DMS114 treated with DMSO at 0.1 percent for 48 hours (cell line): ENCODE data around the gene UCP2.
"Not testable (repeated sequence)": the region's sequence is repeated elsewhere in the genome, so short reads cannot be mapped to it uniquely, and the experiment has no call there.

ENCODE experiments used
- DNase-seq: peaks from one replicate; lab custom pipeline; 2025; ENCODE audit not compliant: unreplicated experiment; lab: John Stamatoyannopoulos, UW

UCP2 gene

DNA sequence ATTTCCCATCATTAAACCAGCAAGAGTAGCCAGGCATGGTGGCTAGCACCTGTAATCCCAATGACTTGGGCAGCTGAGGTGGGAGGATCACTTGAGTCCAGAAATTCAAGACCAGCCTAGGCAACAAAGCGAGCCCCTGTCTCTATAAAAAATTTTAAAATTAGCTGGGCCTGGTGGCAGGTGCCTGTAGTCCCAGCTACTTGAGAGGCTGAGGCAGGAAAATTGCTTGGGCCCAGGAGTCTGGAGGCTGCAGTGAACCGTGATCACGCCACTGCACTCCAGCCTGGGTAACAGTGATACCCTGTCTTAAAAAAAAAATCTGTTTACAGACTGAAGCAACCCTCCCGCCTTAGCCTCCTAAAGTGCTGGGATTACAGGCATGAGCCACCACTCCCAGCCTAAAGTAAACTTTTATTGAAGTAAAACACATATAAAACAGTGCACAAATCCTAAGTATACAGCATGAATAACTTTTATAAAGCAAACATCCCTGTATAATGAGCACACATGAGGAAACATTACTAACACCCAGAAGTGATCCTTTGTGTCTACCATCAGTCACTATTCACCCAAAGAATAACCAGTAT lies 13.6 kb upstream of the UCP2 start:
- DNase-seq = no peak

DNA sequence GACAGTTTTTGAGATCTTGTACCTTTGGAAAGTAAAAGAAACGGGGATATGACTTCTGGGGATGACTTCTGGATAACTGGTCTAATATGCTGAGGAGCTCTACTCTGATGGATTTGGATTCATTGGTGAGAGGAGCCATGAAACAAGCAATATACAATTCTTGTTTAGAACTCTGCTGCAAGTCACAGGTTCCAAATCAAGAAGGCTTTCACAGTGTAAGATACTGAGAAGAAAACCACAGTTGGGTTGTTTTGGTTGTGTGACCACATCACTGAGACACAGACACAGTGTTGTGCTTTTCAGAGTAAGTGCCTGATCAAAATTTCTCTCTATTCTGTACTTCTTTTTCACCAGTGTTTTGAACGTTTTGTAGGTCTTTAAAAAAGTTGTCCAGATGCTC lies 13.1 kb upstream of the UCP2 start:
- no peak for DNase-seq

DNA sequence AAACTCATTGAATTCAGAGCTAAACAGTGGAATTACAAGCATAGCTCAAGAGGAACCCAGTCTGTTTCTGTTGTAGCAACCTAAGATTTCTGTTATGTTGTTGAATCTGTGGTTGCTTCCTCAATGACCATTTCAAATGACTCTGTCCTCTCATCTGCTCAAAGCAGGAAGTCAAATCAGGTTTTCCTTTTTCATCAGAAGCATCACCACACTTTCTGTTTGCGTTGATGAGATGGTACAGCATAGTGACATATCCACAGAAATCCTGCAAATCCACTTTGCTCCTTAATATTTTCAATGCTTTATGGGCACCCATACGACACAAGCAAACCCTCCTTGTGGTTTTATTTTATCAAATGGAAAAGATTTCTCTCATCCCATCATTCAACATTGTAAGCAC lies 12.6 kb upstream of the UCP2 start:
- no peak for DNase-seq

DNA sequence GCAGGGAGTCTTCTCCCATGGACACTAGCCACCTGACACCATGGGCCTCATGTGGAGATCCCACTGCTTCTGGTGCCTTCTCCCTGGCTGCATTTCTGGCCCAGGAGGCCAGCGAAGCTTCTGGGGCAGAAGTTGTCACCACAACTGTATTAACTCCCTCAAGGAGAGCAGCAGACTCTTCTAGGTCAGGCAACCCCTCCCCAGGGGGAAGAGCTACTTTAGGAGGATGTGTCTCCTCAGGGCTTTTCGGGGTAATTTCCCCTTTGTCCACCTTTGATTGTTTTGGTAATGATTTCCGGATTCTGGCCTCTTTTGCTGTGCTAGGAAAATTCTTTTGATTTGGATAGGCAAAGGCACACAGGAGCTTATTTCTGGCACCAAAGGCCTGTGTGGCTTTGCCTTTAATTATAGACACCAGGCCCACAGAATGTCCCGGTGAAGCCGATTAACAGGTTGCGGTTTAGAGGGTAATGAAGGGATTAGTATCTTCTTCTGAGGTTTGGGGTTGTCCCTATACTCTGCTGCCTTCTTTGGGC lies 8.9 kb upstream of the UCP2 start:
- DNase-seq = no peak

DNA sequence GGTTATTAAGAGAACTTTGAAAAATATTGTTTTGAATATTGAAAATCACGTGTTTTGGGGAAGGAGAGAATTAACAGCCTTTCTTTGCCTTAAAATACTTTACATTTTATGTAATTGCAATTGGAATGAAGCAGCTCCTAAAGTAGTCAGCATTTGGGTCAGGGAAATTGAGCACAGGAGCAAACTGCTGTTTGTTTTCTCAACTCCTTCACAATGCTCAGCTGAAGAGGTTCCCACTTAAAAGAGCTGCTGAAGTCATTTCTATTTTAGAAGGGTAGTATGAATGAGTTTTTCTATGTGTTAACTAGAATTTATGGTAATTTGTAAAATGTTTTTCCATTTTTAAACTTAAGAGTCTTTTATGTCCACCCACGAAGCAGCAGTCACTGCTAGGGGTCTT lies 8.1 kb upstream of the UCP2 start:
- no peak for DNase-seq

DNA sequence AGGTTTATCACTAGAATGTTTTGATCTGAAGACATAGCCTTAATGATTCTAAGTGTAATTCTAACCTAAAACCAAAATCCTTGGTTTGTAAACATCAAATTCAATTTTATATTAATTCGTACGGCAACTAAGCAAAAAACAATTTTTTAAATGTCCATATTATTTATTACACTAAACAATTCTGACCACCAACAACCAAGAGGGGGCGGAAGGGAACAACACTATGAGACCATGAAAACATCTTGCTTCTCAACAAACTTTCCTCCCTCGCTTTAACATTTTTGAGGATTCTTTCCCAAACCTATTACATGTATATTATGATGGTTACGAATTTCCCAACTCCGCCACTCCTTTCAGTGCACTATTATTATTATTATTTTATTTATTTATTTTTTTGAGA lies 6.5 kb upstream of the UCP2 start:
- no peak for DNase-seq

DNA sequence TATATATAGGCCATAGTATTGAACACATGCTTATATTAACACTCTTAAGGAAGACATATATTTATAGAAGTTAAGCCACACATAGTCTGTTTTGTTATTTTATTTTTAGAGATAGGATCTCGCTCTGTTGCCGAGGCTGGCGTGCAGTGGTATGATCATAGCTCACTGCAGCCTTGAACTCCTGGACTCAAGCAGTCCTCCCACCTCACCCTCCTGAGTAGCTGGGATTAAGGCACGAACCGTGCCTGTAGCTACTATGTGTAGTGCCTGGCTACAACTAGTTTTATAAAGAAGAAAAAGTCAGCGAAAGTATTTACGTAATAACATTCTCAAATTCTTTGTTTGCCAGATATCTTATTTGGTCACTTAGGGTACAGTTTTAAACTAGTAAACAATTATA lies 5.6 kb upstream of the UCP2 start:
- DNase-seq = no peak

DNA sequence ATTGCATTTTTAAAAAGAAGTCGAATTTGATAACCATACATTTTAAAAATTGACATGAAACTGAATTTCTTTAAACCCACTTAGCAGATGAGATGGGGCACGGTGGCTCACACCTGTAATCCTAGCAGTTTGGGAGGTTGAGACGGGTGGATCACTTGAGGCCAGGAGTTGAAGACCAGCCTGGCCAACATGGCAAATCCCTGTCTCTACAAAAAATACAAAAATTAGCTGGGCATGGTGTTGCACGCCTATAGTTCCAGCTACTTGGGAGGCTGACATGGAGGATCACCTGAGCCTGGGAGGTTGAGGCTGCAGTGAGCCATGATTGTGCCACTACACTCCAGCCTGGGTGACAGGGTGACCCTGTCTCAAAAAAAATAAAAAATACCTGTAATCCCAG lies 3.0 kb upstream of the UCP2 start:
- not testable (repeated sequence) for DNase-seq

DNA sequence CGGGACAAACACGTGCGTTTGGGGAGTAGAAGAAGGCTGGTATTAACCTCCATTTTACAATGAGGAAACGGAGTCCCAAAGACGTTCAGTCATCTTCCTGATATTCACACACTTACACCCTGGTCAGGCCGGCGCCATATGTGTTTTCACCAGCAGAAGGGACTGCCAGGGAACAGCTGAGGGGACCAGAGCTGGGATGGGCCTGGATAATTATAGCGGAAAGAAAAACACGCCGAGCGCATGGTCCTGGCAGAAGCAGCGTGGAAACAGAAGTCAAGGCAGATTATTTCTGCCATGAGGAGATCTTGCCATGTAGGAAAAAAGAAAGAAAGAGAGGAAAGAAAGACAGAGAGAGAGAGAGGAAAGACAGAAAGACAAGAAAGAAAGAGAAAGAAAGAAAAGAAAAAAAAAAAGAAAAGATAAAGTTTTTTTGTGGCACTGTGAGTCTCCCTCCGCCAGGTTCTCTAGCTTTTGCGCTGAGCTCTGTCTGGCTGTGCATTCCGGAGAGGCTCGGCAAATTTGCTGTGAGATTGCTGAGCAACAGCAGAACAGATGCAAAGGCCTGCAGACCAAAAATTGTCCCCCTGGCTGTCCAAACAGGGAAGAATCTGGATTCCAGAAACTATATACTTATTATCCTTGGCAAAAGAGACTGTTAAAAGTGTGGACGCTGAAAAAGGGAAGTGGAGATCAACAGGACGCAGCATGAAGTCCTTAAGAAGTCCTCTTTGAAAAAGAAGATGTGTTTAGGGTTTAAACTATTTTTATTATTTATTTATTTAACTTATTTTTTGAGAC lies 1.3 kb upstream of the UCP2 start:
- DNase-seq = no peak

DNA sequence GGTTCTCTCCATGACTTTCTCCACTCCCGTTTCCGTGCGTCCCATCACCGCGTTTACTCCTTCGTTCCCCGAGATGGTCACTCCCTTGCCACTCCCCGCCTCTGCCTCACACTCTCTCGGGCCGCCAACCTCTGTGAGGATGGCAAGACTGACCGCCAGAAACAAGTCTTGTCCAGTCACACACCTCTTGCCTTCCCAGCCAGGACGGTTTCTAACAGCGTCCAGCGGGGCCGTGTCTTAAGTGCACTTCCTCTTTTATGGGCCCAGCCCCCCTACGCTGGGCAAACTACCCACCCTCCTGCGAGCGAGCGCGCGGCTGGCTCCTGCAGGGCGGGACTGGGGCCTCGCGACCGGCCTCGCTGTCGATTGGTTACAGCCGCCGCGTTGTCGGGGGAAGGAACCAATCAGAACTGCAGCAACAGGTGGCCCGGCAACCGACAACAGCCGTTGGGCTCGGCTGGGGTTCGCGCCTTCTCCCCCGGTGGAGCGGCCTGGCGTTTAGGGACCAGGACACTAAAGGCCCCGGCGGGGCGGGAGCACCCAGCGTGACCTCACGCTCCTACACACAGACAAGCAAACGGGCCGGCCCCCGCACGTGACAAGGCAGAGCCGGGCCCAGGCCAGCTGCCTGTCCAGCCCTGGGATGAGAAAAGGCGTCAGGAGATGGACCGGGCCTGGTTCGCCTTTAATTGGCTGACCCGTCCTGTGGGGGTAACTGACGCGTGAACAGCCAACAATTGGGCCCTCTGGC lies 522 bp upstream of the UCP2 start:
- DNase-seq = peak; percentile 86

DNA sequence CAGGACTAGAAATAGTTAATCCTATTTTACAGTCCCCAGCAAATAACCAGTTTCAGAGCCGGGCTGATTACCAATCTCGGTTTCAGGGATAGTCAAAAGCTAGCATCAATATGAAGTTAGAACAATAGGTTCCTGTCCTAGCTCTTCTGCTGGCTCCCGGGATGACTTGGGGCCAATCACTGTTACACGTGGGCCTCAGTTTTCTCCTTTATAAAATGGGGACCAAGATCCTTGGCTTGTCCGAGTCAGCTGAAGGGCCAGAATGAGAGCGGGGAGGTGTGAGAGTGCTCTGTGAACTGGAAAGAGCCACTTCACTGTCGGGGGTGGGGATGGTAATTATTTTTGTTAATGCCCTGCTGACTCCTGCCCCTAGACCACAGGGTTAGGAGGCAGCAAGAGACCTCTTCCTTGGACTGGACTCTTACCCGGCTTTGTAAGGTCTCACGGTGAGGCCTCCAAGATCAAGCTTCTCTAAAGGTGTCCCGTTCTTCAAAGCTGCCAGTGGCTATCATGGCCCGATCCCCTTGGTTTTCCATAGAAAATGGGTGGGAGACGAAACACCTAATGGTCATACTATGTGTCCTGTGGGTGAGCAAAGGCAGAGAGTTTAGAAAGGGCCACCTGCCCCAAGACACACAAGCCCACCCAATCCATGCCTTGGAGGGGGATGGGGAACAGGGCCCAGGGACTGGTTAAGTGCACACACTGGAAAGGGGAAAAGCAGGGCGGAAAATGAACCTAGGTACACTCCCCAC lies 1.4 kb downstream of the UCP2 start:
- no peak for DNase-seq

DNA sequence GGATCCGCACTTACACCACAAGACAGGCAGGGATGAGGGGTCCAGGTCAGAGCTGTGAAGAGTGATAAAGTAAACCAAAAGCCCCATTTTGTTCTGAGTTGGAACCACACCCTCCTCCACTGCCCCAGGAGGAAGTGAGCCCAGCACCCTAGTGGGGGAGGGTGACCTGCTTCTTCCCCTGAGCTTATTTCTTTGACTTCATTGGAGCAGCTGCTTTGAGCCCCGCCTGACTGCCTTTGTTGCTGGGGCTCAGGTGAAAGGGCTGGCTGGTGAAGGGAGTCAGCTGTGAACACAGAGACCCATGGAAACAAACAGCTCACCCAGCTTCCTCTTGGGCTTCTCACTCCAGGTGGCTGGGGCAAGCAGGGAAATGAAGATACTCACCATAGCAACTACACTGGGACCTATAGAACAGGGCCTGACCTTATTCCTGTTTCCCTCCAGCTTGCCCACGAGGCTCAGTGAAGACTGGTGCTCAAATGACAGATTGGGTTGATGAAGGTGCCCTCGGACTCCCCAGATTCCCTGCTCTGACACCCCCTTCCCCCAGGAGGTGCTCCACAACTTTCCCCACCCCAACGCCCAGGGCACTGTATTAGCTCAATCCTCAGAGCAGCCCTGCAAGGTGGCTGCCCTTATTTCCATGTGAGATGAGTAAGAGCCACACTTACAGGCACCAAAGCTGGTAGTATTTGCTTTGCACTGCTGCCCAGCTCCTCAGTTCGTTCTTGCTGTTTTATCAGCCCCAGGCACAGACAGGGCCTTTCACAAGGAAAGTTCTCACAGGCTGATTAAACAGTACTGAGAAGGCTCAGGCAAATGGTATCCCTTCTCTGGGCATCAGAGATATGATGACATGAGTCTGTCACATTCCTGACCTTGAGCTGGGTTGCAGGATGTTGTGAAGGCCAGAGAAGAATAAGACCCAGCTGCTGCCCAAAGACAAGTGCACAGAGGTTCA lies 2.4 kb downstream of the UCP2 start:
- DNase-seq = no peak

DNA sequence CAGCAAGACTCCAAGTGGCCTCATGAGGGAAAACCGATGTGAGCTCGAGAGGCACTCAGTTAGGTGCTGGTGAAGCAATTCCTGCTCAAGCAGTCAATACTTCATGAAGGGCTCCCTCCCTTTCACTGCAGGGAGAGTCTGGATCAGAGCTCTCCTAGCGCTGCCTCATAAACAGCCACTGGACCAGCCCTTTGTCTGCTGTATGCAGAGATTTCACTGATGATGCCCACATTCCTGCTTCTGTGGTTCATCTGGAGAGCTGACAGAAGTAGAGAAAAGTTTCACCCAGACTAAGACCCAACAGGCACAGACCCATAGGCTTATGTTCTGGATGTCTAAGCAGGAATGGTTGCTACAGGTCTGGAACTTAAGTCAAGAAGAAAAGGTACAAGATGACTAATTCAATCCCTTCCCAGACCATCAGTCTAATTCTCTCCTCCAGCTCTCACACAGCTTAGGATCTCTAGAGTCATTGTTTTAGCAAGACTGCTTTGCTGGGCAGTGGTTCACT lies 4.0 kb downstream of the UCP2 start:
- no peak for DNase-seq

DNA sequence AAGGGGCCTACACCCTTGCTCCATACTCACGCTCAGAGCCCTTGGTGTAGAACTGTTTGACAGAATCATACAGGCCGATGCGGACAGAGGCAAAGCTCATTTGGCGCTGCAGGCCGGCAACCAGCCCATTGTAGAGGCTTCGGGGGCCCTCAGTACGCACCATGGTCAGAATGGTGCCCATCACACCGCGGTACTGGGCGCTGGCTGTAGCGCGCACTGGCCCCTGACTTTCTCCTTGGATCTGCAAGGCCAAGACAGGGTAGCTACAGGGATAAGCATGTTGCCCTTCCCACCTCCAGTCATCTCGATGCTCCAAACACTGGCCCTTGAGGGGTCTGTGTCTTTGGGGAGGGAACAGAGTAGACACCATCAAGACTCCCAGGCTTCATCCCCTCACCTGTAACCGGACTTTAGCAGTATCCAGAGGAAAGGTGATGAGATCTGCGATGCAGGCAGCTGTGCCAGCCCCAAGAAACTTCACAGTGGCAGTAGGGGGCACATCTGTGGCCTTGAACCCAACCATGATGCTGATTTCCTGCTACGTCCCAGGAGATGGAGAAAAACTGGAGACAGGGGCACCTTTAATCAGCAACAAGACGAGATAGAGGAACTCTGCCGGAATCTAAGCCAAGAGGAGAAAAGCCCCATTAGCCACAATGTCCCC lies 4.7 kb downstream of the UCP2 start:
- DNase-seq = no peak

DNA sequence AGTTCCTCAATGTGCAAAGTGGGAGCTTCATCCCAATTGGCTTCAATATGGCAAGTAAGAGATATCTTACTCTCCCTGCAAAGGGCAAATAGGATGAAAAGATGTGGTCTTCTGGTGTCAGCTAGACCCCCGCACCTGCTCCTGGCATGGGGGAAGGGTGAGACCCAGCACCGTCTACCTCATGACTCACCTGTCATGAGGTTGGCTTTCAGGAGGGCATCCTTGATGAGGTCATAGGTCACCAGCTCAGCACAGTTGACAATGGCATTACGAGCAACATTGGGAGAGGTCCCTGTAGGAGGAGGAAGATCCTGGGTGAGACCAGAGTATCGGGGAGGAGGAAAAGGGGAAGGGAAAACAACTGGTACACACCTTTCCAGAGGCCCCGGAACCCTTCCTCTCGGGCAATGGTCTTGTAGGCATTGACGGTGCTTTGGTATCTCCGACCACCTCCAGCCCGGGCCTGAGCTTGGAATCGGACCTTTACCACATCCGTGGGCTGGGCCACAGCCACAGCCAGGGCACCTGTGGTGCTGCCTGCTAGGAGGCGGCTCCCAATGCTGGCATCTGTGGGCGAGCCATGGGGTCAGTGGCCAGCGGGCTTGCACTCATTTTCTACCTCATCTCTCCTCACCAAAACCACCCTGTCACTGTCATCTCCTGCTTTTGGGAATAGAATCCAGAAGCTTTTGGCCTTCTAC lies 6.0 kb downstream of the UCP2 start:
- no peak for DNase-seq

DNA sequence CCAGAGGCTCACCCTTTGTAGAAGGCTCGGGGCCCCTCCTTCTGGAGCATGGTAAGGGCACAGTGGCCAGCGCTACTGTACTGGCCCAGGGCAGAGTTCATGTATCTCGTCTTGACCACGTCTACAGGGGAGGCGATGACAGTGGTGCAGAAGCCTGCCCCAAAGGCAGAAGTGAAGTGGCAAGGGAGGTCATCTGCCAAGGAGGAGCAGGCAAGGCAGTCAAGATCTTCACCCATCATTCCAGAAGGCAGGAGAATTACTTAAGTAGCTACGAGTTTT lies 7.2 kb downstream of the UCP2 start:
- no peak for DNase-seq

DNA sequence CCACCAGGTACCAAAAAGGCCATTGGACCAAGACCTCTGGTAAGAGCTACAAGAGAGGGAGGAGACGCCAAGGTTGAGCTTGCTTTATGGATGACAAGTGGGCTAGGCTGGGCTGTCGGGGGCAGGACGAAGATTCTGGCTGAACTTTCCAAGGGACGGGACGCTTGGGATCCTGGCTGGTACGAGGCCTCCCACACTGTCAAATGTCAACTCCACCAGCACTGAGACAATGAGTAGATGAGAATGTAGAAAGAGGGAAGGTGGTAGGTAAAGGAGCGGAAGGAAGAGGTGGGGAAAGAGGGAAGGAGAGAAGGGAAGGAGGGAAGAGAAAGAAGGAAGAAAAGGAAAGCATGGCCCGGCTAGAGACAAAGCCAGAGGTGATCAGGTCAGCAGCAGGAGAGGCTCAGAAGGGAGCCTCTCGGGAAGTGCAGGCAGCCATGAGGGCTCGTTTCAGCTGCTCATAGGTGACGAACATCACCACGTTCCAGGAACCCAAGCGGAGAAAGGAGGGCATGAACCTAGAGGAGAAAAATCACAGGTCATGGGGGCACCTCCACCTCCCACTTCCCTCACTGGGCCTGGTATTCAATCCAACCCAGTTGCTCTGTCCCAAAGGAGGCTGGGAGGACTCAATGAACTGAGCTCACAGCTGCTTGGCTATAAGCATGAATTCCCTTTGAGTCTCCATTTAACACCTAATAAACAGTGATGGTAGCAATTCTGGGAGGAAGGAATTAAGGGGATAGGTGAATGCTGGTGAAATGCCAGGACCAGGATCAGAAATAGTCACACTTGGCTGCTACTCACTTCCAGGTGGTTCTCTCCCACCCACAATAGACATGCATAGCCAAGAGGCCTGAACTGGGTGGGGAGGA lies 7.8 kb downstream of the UCP2 start:
- no peak for DNase-seq
